ENCODE results near the gene GRIA1.

The GRIA1 gene

GRCh38 chr5:153552886-153553285, 62.4 kb downstream of the GRIA1 start:
- DNase-seq, result no peak

- no peak for DNase-seq
Measured at GRCh38 chr5:153555420-153556114, 65.1 kb downstream of the GRIA1 start.

- no peak for DNase-seq
Measured at GRCh38 chr5:153558957-153559356, 68.5 kb downstream of the GRIA1 start.

GRCh38 chr5:153559926-153560325, 69.5 kb downstream of the GRIA1 start:
- DNase-seq, result no peak

- no peak for DNase-seq
Measured at GRCh38 chr5:153562189-153562588, 71.7 kb downstream of the GRIA1 start.

GRCh38 chr5:153565822-153566221, 75.4 kb downstream of the GRIA1 start:
- no peak for DNase-seq

GRCh38 chr5:153569036-153569435, 78.6 kb downstream of the GRIA1 start:
- DNase-seq, result no peak

- no peak for DNase-seq
Measured at GRCh38 chr5:153571162-153571561, 80.7 kb downstream of the GRIA1 start.

- no peak for DNase-seq
Measured at GRCh38 chr5:153572411-153573145, 82.1 kb downstream of the GRIA1 start.

- no peak for DNase-seq
Measured at GRCh38 chr5:153573326-153574033, 83.0 kb downstream of the GRIA1 start.

GRCh38 chr5:153584126-153584959, 93.9 kb downstream of the GRIA1 start:
- DNase-seq, result no peak

- no peak for DNase-seq
Measured at GRCh38 chr5:153584960-153585359, 94.5 kb downstream of the GRIA1 start.

GRCh38 chr5:153585622-153586277, 95.3 kb downstream of the GRIA1 start:
- no peak for DNase-seq

- DNase-seq, result no peak
Measured at GRCh38 chr5:153592081-153592480, 101.6 kb downstream of the GRIA1 start.

- DNase-seq, result no peak
Measured at GRCh38 chr5:153594785-153595184, 104.3 kb downstream of the GRIA1 start.

GRCh38 chr5:153598099-153598498, 107.6 kb downstream of the GRIA1 start:
- no peak for DNase-seq

GRCh38 chr5:153601377-153601776, 110.9 kb downstream of the GRIA1 start:
- DNase-seq, result no peak

GRCh38 chr5:153605386-153605785, 114.9 kb downstream of the GRIA1 start:
- no peak for DNase-seq

GRCh38 chr5:153610009-153610408, 119.5 kb downstream of the GRIA1 start:
- no peak for DNase-seq

- DNase-seq, result no peak
Measured at GRCh38 chr5:153610811-153611210, 120.3 kb downstream of the GRIA1 start.

GRCh38 chr5:153613144-153613543, 122.7 kb downstream of the GRIA1 start:
- no peak for DNase-seq

GRCh38 chr5:153613672-153614071, 123.2 kb downstream of the GRIA1 start:
- DNase-seq, result no peak

Data from GF-D8 (cell line).